Measurements from ENCODE around the gene GPATCH1. TPM values are rescaled to one million over a fixed set of nuclear protein-coding genes. Genes with fewer than 3 reads are reported as not detected.
"Not testable (repeated sequence)": the region's sequence is repeated elsewhere in the genome, so short reads cannot be mapped to it uniquely, and the experiment has no call there.

Gene GPATCH1
- total RNA-seq, 8 experiments from 2014 or later = 5.9 to 11.1 (median 9.2) TPM

DNA sequence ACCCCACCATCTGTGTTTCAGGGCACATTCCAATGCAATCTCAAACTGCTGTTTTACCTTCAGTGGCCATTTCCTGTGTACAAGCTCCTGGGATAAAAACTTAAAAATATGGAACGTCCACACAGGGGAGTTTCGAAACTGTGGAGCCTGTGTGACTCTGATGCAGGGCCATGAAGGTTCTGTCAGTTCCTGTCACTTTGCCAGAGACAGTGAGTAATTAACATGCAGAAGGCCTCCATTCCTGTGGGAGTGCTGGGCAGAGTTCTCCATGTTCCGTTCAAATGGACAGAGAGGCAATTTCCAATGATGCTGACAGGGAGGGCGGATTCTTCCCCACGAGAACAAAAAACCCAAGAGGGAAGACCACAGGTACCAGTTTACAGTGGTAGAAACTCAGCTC, 75.4 kb downstream of the GPATCH1 start:
- Histone ChIP-seq H3K27ac (no peak overlapping the region), H3K4me1 (replicated peaks in 1 of 2) (no peaks in the 10 kb centered on the region), H3K4me3 (no peak overlapping the region)
- 0 to 89% (median 67%) methylated on average over 1 to 5 of the region's 5 CpGs; no CpG with 5 or more reads in 3 of the 10 experiments for WGBS, 10 experiments
- in situ Hi-C loops (cut with MboI; ENCODE audit: low pct_unique_long_range_greater_than_20kb in 2 of 9, low sequenced_read_pairs in 9 of 9, unreplicated experiment in 9 of 9) = no loop called here
- ATAC-seq (replicated peaks in 6 of 8) = peak in 1 of 8 experiments; percentile 53

DNA sequence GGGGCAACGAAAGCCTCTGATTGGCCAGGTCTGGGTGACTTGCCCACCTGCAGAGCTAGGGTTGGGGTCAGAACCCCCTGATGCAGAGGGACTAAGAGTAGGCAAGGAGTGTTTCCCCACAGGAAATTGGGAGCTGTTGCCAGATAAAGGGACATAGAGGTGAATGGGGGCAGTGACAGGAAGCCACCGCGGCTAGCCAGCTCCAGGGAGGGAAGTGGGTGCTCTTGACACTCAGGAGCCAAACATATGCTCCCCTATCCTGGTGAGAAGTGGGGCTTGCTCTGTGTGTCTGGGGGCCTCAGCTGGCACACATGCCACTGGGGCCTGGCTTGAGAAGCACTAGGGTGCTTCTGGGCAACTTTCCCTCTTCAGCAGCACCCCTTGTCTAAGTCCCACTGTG, 76.9 kb downstream of the GPATCH1 start:
- ATAC-seq (replicated peaks in 6 of 8) = no peak
- no peak overlapping the region for H3K27ac ChIP-seq
- no peak overlapping the region for H3K4me3 ChIP-seq
- H3K4me1 ChIP-seq (replicated peaks in 1 of 2) = no peaks in the 10 kb centered on the region
- 100% methylated on average over 2 of the region's 3 CpGs; no CpG with 5 or more reads in 9 of the 10 experiments for WGBS, 10 experiments
- in situ Hi-C loops (cut with MboI; ENCODE audit: low pct_unique_long_range_greater_than_20kb in 2 of 9, low sequenced_read_pairs in 9 of 9, unreplicated experiment in 9 of 9) = no loop called here

DNA sequence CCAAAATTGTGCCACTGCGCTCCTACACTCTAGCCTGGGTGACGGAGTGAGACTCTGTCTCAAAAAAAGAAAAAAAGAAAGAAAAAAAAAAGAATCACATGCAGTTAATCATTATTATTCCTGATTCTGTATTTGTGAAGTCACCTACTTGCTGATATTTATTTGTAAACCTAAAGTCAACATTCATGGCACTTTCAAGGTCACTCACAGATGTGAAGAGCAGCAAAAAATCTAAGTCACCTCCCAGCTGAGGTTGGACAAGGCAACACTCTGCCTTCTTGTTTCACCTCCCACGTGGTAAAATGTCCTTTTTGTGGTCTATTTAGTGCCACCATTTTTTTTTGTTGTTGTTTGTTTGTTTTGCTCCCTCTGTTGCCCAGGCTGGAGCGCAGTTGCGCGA, 77.4 kb downstream of the GPATCH1 start:
- no peak for ATAC-seq (replicated peaks in 6 of 8)
- Histone ChIP-seq H3K27ac (no peak overlapping the region), H3K4me3 (no peak overlapping the region), H3K4me1 (replicated peaks in 1 of 2) (no peaks in the 10 kb centered on the region)
- WGBS, 10 experiments = 20 to 100% (median 93%) methylated on average over 1 to 6 of the region's 6 CpGs
- in situ Hi-C loops (cut with MboI; ENCODE audit: low pct_unique_long_range_greater_than_20kb in 2 of 9, low sequenced_read_pairs in 9 of 9, unreplicated experiment in 9 of 9) = no loop called here

DNA sequence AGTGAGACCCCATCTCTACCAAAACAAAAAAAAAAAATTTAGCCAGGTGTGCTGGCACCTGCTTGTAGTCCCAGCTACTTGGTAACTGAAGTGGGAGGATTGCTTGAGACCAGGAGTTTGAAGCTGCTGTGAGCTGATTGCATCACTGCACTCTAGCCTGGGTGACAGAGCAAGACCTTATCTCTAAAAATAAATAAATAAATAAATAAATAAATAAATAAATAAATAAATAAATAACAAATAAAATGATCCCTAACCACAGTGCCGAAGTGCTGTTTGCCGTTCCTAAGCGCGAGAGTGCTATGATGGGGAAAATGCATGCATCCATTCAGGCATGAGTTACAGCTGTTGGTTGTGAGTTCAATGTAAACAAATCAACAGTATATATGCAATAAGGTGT, 78.2 kb downstream of the GPATCH1 start:
- in situ Hi-C loops (cut with MboI; ENCODE audit: low pct_unique_long_range_greater_than_20kb in 2 of 9, low sequenced_read_pairs in 9 of 9, unreplicated experiment in 9 of 9) = no loop called here
- 90 to 100% (median 97%) methylated on average over 1 to 4 of the region's 4 CpGs; no CpG with 5 or more reads in 1 of the 10 experiments for WGBS, 10 experiments

DNA sequence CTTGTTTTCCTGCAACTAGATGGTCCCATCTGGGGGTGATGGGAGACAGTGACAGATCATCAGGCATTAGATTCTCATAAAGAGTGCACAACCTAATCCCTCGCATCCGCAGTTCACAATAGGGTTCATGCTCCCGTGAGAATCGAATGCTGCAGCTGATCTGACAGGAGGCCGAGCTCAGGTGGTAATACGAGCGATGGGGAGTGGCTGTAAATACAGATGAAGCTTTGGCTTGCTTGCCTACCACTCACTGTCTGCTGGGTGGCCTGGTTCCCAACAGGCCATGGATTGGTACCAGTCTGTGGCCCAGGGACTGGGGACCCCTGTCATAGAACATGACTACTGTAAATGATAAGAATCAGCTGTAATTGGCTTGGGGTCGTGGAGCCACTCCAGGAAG, 78.9 kb downstream of the GPATCH1 start:
- Histone ChIP-seq H3K4me3 (no peak overlapping the region), H3K27ac (no peak overlapping the region), H3K4me1 (replicated peaks in 1 of 2) (no peaks in the 10 kb centered on the region)
- 40 to 100% (median 67%) methylated on average over 1 to 7 of the region's 8 CpGs; no CpG with 5 or more reads in 3 of the 10 experiments for WGBS, 10 experiments
- in situ Hi-C loops (cut with MboI; ENCODE audit: low pct_unique_long_range_greater_than_20kb in 2 of 9, low sequenced_read_pairs in 9 of 9, unreplicated experiment in 9 of 9) = no loop called here
- ATAC-seq (replicated peaks in 6 of 8) = no peak

More for the DNA sequence above, 78.2 kb downstream of the GPATCH1 start:
- Histone ChIP-seq H3K27ac (no peak overlapping the region), H3K4me3 (no peak overlapping the region), H3K4me1 (replicated peaks in 1 of 2) (no peaks in the 10 kb centered on the region)
- ATAC-seq (replicated peaks in 6 of 8) = no peak

DNA sequence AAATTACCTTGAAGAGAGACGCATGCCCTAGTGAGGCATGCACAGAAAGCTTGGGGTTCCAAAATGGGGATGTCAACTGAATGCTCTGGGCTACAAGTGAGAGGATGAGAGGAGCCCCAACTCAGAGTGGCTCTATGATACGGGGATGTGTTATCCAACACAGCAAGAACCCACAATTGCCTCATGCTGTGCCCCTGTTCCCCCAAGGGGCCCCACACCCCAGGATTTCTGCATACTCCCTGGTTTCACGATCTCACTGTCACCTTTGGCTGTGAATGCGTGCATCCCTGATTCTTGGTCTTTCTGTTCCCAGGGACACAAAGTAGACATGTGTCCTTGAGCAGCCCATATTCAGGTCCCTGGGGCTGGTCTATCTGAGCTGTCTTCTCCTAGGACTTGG, 80.2 kb downstream of the GPATCH1 start:
- H3K4me1 ChIP-seq (replicated peaks in 1 of 2) = no peaks in the 10 kb centered on the region
- no peak overlapping the region for H3K27ac ChIP-seq
- WGBS, 10 experiments = 60 to 100% (median 100%) methylated on average over 1 of the region's 4 CpGs; no CpG with 5 or more reads in 7 of the 10 experiments
- in situ Hi-C loops (cut with MboI; ENCODE audit: low pct_unique_long_range_greater_than_20kb in 2 of 9, low sequenced_read_pairs in 9 of 9, unreplicated experiment in 9 of 9) = no loop called here
- no peak for ATAC-seq (replicated peaks in 6 of 8)
- H3K4me3 ChIP-seq = no peak overlapping the region

DNA sequence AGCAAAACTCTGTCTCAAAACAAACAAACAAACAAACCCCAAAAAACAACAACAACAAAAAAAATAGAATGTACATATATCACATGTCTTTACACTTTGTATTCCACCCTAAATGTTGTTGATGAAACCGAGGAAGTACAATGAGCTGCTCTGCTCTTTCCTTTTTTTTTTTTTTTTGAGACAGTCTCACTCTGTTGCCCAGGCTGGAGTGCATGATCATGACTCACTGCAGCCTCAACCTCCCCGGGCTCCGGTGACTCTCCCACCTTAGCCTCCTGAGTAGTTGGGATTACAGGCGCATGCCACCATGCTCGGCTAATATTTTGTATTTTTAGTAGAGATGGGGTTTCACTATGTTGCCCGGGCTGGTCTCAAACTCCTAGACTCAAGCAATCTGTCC, 82.5 kb downstream of the GPATCH1 start:
- Histone ChIP-seq H3K27ac (no peak overlapping the region), H3K4me1 (replicated peaks in 1 of 2) (no peaks in the 10 kb centered on the region), H3K4me3 (no peak overlapping the region)
- no peak for ATAC-seq (replicated peaks in 6 of 8)
- in situ Hi-C loops (cut with MboI; ENCODE audit: low pct_unique_long_range_greater_than_20kb in 2 of 9, low sequenced_read_pairs in 9 of 9, unreplicated experiment in 9 of 9) = no loop called here
- WGBS, 10 experiments = 58 to 100% (median 80%) methylated on average over 1 to 6 of the region's 6 CpGs; no CpG with 5 or more reads in 2 of the 10 experiments

DNA sequence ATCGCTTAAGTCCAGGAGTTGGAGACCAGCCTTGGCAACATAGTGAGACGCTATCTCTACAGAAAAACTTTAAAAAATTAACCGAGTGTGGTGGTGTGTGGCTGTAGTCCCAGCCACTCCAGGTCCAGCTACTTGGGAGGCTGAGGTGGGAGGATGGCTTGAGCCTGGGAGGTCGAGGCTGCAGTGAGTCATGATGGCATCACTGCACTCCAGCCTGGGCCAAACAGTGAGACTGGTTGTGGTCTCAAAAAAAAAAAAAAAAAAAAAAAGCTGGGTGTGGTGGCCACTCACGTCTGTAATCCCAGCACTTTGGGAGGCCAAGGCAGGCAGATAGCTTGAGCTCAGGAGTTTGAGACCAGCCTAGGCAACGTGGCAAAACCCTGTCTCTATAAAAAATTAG, 85.1 kb downstream of the GPATCH1 start:
- ATAC-seq (replicated peaks in 6 of 8); H3K4me1 ChIP-seq (replicated peaks in 1 of 2); H3K4me3 ChIP-seq; in situ Hi-C loops (cut with MboI; ENCODE audit: low pct_unique_long_range_greater_than_20kb in 2 of 9, low sequenced_read_pairs in 9 of 9, unreplicated experiment in 9 of 9); H3K27ac ChIP-seq: not testable (repeated sequence)
- 0 to 75% (median 66%) methylated on average over 1 to 6 of the region's 6 CpGs; no CpG with 5 or more reads in 2 of the 10 experiments for WGBS, 10 experiments

DNA sequence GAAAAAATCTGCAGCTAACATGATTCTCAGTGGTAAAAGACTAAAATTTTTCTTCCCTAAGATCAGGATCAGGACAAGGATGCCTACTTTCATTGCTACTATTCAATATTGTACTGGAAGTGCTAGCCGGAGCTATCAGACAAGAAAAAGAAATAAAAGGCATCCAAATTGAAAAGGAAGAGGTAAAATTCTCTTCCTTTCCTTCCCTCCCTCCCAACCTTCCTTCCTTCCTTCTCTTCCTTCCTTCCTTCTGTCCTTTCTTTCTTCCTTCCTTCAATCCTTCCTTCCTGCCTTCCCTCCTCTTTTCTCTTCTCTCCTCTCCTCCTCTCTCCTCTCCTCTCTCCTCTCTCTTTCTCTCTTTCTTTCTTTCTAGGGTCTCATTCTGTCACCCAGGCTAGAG, 86.5 kb downstream of the GPATCH1 start:
- in situ Hi-C loops (cut with MboI; ENCODE audit: low pct_unique_long_range_greater_than_20kb in 2 of 9, low sequenced_read_pairs in 9 of 9, unreplicated experiment in 9 of 9) = no loop called here
- WGBS, 10 experiments = 67 to 100% (median 88%) methylated on average over 1 of the region's 1 CpG; no CpG with 5 or more reads in 1 of the 10 experiments
- no peak overlapping the region for H3K4me3 ChIP-seq
- H3K27ac ChIP-seq = no peak overlapping the region
- no peak for ATAC-seq (replicated peaks in 6 of 8)
- H3K4me1 ChIP-seq (replicated peaks in 1 of 2) = no peaks in the 10 kb centered on the region

DNA sequence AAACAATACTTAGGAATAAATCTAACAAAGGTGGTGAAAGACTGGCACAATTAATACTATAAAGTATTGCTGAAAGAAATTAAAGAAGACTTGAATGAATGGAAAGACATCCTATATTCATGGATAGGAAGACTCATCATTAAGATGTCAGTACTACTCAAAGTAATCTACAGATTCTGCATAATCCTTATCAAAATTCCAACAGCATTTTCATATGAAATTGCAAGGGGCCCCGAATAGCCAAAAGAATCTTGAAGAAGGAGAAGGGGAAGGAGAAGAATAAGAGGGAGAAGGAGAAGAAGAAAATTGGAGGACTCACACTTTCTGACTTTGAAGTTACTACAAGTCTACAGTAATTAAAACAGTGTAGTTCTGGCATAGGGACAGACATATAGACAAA, 87.5 kb downstream of the GPATCH1 start:
- peaks cover 0 to 3% of the 10 kb centered on the region in 2 donors for H3K4me1 ChIP-seq (replicated peaks in 1 of 2)
- ATAC-seq (replicated peaks in 6 of 8) = no peak
- in situ Hi-C loops (cut with MboI; ENCODE audit: low pct_unique_long_range_greater_than_20kb in 2 of 9, low sequenced_read_pairs in 9 of 9, unreplicated experiment in 9 of 9) = no loop called here
- no peak overlapping the region for H3K27ac ChIP-seq
- 38 to 100% (median 100%) methylated on average over 1 of the region's 1 CpG; no CpG with 5 or more reads in 2 of the 10 experiments for WGBS, 10 experiments
- no peak overlapping the region for H3K4me3 ChIP-seq

DNA sequence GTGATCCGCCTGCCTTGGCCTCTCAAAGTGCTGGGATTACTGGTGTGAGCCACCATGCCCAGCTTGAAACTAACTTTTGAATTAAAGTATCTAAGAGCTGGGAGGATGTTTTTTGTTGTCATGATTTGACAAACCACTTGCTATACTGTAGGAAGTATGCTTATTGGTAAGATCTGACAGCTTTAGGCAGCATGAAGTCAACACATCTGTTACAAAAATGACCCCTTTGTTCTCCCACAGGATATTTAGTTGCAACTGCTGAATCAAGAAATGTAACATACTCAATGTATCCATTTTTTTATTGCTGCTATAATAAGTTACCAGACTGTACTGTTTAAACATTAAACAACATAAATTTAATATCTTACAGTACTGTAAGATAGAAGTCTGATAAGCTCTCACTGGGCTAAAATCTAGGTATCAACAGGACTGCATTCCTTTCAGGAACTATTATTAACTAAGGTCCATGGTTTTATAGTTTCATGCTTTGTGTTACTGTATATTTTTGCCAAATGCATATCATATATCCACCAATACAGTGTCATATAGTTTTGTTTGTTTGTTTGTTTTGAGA, 90.3 kb downstream of the GPATCH1 start:
- no peak overlapping the region for H3K4me3 ChIP-seq
- WGBS, 10 experiments = 83 to 100% (median 89%) methylated on average over 1 of the region's 1 CpG; no CpG with 5 or more reads in 7 of the 10 experiments
- H3K4me1 ChIP-seq (replicated peaks in 1 of 2) = peaks cover 12% of the 10 kb centered on the region in 2 donors
- H3K27ac ChIP-seq = no peak overlapping the region
- ATAC-seq (replicated peaks in 6 of 8) = no peak
- in situ Hi-C loops (cut with MboI; ENCODE audit: low pct_unique_long_range_greater_than_20kb in 2 of 9, low sequenced_read_pairs in 9 of 9, unreplicated experiment in 9 of 9) = no loop called here

DNA sequence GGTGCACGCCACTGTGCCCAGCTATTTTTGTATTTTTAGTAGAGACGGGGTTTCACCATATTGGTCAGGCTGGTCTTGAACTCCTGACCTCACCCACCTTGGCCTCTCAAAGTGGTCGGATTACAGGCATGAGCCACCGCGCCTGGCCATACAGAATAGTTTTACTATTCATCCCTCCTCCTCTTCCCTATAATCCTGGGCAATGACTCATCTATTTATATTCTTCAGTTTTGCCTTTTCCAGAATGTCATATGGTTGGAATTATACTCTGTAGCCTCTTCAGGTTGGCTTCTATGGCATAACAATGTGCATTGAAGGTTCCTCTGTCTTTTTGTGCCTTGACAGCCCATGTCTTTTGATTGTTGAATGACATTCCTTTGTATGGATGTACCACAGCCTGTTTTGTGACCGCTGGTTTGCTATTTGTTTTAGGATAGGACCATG, 91.0 kb downstream of the GPATCH1 start:
- ATAC-seq (replicated peaks in 6 of 8) = peak in 1 of 8 experiments; percentile 1
- Histone ChIP-seq H3K4me3 (no peak overlapping the region), H3K4me1 (replicated peaks in 1 of 2) (peaks cover 12% of the 10 kb centered on the region in 2 donors), H3K27ac (no peak overlapping the region)
- 79 to 100% (median 95%) methylated on average over 1 to 6 of the region's 6 CpGs; no CpG with 5 or more reads in 3 of the 10 experiments for WGBS, 10 experiments
- in situ Hi-C loops (cut with MboI; ENCODE audit: low pct_unique_long_range_greater_than_20kb in 2 of 9, low sequenced_read_pairs in 9 of 9, unreplicated experiment in 9 of 9) = no loop called here

DNA sequence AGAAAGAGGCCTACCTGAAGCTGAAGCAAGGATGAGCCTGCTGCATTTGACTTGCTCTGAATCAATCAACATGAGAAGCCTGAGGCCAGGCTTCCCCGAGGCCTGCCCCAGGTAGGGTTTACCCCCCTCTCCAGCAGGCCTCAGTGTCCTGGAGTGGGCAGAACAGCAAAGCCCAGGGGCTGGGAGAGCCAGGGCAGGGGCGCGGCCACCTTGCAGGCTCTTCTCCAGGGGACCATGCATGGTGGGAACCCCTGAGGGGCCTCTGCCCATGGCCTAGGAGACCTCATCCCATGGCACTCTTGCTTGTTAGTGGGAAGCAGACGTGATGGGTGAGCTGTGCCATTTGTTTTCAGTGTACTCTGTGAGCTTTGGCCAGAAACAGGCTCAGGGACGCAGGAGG, 93.2 kb downstream of the GPATCH1 start:
- no peak for ATAC-seq (replicated peaks in 6 of 8)
- 87% methylated on average over 3 of the region's 5 CpGs; no CpG with 5 or more reads in 9 of the 10 experiments for WGBS, 10 experiments
- in situ Hi-C loops (cut with MboI; ENCODE audit: low pct_unique_long_range_greater_than_20kb in 2 of 9, low sequenced_read_pairs in 9 of 9, unreplicated experiment in 9 of 9) = no loop called here
- peaks cover 12% of the 10 kb centered on the region in 2 donors for H3K4me1 ChIP-seq (replicated peaks in 1 of 2)
- H3K27ac ChIP-seq = no peak overlapping the region
- no peak overlapping the region for H3K4me3 ChIP-seq
